GM13976 (cell line): ENCODE results near the gene RTN4IP1.

ENCODE experiments used
- DNase-seq: peaks from one replicate; pipeline ENCODE4 v3.0.0; 2012; ENCODE audit warnings: low spot score
- in situ Hi-C: fragments of 300-500 bp; cut with MboI; formaldehyde crosslinking; loops from one replicate; pipeline ENCODE4 v1.12.0; 2022; ENCODE audit warnings: low sequenced_read_pairs, mixed read lengths, inconsistent platforms; ENCODE audit not compliant: unreplicated experiment
- TF ChIP-seq, protein P1 (sequence below): IDR thresholded peaks from 2 replicates; pipeline ENCODE4 v1.5.1; 2012; ENCODE audit warnings: borderline replicate concordance, mild to moderate bottlenecking; ENCODE audit not compliant: insufficient read depth; ENCODE audit errors: extremely low read depth, missing control alignments, control extremely low read depth

The RTN4IP1 gene, protein sequence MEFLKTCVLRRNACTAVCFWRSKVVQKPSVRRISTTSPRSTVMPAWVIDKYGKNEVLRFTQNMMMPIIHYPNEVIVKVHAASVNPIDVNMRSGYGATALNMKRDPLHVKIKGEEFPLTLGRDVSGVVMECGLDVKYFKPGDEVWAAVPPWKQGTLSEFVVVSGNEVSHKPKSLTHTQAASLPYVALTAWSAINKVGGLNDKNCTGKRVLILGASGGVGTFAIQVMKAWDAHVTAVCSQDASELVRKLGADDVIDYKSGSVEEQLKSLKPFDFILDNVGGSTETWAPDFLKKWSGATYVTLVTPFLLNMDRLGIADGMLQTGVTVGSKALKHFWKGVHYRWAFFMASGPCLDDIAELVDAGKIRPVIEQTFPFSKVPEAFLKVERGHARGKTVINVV

DNA sequence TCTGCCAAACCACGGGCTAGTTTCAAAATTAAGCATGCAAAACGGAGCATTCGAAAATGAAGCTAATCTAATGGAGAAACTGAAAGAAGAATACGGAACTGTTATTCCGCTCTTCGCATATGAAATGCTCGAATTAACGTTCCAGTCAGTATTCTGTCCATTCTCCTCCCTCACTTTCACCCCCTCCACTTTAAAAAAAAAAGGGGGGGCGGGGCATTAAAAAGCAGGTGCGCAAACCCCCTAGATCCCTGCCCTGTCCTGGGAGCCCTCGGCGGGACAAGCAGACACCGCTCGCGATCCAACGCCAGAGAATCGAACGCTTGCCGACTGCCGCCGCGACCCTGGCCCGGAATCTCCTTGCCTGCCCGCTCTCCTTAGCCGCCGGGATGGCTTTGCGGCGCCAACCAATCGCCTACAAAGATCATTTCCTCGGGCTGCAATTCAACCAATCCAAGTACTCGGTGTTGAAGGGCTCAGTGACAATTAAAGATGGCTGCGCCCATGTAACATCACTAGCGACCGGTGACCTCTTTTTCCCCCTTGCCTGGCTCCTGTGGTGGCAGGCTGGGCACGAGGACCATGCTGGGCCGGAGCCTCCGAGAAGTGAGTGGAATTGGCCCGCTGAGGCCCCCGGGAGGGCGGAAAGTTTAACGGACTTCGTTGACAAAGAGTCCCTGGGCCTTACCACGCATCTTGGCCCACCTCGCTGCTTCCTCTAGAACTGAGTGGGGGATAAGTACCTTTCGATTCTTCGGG lies at the start of gene RTN4IP1, which contains the start of gene QRSL1:
Gene RTN4IP1 (minus strand): TSS at position 396 of the 756 bp plus-strand sequence. CDS start 477 bp downstream, outside the sequence.
Gene QRSL1 (plus strand): TSS at position 476 of the 756 bp plus-strand sequence. CDS start 104 bp downstream, at position 580.
- in situ Hi-C loops: no loop called here
- DNase-seq: peak; percentile 95
- TF ChIP-seq, protein P1, sequence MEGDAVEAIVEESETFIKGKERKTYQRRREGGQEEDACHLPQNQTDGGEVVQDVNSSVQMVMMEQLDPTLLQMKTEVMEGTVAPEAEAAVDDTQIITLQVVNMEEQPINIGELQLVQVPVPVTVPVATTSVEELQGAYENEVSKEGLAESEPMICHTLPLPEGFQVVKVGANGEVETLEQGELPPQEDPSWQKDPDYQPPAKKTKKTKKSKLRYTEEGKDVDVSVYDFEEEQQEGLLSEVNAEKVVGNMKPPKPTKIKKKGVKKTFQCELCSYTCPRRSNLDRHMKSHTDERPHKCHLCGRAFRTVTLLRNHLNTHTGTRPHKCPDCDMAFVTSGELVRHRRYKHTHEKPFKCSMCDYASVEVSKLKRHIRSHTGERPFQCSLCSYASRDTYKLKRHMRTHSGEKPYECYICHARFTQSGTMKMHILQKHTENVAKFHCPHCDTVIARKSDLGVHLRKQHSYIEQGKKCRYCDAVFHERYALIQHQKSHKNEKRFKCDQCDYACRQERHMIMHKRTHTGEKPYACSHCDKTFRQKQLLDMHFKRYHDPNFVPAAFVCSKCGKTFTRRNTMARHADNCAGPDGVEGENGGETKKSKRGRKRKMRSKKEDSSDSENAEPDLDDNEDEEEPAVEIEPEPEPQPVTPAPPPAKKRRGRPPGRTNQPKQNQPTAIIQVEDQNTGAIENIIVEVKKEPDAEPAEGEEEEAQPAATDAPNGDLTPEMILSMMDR: no peak

DNA sequence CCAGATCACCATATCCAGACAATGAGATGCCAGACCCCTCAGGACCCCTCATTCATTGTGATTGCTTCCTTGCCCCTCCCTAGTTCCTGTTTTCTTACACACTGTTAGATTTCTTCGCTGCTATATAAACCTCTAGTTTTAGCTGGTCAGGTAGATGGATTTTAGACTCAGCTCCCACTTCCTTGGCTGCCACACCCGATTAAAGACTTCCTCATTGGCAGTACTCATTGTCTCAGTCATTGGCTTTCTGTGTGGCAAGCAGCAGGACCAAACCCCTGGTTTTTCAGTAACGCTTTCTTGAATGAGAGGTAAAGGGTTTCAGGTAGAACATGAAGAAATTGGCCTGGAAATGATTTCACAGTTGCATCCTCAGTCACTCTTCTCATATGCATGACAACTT lies 48.0 kb upstream of the RTN4IP1 start:
- TF ChIP-seq, protein P1: no peak
- DNase-seq: no peak
- in situ Hi-C loops: no loop called here

DNA sequence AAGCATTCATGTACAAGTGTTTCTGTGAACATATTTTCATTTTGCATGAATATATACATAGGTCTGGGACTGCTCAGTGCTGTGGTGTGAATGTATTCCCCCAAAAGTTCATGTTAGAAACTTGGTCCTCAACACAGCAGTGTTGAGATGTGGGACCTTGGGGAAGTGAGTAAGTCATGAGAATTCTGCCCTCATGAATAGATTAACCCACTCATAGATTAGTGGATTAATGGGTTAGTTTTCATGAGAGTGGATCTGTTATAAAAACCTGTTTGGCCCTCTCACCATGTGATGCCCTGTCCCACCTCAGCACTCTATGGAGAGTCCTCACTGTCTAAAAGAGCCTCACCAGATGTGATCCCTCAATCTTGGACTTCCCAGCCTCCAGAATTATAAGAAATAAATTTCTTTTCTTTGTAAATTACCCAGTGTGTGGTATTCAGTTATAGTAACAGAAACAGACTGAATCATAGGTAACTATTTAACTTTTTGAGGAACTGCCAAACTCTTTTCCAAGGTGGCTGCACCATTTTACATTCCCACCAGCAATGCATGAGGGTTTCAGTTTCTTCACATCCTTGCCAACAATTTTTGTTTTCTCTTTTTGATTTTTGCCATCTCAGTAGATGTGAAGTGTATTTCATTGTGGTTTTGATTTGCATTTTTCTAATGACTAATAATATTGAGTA lies 45.4 kb upstream of the RTN4IP1 start:
- in situ Hi-C loops: no loop called here
- TF ChIP-seq, protein P1: no peak
- DNase-seq: no peak

DNA sequence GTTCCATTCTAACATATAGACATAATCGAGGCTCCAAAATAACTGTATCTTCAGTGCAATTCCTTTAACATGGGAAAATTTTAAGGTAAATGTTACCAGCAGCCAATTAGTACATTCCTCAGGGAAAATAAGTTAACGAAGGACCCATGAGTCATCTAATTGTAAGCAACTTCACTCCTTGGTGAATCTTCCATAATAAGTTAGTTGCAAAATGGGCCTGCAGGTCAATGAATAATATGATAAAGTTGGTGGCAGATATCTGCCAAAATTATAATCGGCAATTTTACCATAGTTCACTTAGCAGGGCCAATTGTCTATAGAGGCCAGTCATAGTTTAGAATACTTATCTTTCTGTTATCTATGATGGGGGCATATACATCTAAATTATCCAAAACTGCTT lies 42.4 kb upstream of the RTN4IP1 start:
- in situ Hi-C loops: no loop called here
- TF ChIP-seq, protein P1: no peak

DNA sequence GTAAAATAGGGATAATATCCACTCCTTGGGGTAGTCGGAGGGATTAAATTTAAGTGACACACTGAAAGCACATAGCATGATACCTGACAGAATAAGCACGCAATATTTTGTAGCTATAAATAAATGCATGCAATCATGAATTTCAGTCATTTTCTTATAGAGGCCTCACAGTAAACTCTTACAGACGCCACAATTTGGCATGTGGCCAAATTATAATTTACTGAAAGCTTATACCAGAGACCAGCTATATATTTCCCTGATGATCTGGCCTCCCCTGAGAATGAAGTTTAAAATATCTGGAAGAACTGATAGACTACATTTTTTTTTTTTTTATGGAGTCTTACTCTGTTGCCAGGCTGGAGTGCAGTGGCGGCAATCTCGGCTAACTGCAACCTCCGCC lies 40.9 kb upstream of the RTN4IP1 start:
- TF ChIP-seq, protein P1: no peak
- in situ Hi-C loops: no loop called here
- DNase-seq: no peak

More for the DNA sequence above, 42.4 kb upstream of the RTN4IP1 start:
- no peak for DNase-seq

DNA sequence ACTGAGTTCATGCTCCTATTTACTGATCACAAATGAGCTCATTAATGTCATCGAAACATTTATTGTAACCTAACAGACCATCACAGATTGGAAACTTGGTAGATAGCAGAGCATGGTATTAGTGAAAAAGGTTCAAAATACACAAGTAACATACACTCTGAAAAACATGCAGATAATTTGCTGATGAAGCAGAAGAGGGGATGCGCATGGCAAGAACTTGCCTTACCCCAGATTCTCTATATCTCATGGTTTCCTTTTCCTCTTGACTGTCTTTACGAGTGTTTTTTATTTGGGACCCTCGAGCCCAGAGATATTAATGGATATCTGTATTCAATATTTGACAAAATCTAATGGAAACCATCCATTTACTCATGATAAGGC lies 37.7 kb upstream of the RTN4IP1 start:
- DNase-seq: no peak
- in situ Hi-C loops: no loop called here
- TF ChIP-seq, protein P1: no peak
